B cell (primary cell): ENCODE data around the gene RAD51B.

ENCODE experiments used
- CTCF ChIP-seq: fragments of 200-600 bp; IDR thresholded peaks from one replicate; pipeline ENCODE4 v1.8.0; 2022; ENCODE audit warnings: antibody characterized with exemption, mild to moderate bottlenecking
- EZH2 ChIP-seq: IDR thresholded peaks from 2 replicates; pipeline ENCODE4 v1.6.1; 2012; ENCODE audit warnings: borderline replicate concordance, low read depth, mild to moderate bottlenecking, moderate library complexity, low read length; ENCODE audit not compliant: insufficient read depth, poor library complexity, severe bottlenecking

GRCh38 chr14:68532496-68532895 lies 712.9 kb downstream of the RAD51B start:
- TF ChIP-seq CTCF (no peak), EZH2 (no peak)
